Naive thymus-derived CD8-positive, alpha-beta T cell (primary cell): Measurements from ENCODE around the gene OAS2. TPM values are rescaled to one million over a fixed set of nuclear protein-coding genes. Genes with fewer than 3 reads are reported as not detected.

Experiments used
- ATAC-seq, 2 donors: fragments of 150-1000 bp; cut with Tn5 transposase in 1 of 2; sonication (Bioruptor Pico), chemical (Tn5 transposase) in 1 of 2; 1 replicate in 1 of 2; 2 replicates in 1 of 2; pipeline ENCODE4 v1.10.0; 2021; ENCODE audit warnings: mild to moderate bottlenecking in 2 of 2, moderate library complexity in 2 of 2
- POLR2A ChIA-PET: fragments of 350-600 bp; sonication (Branson Sonifier 250); formaldehyde crosslinking; loops from one replicate; lab custom pipeline; 2021; ENCODE audit warnings: antibody characterized with exemption; lab: Charles Lee
- DNase-seq, 10 donors: peaks; one replicate each; pipeline versions ENCODE4 v3.0.0 to v3.0.0-alpha.2; 2020 to 2022
- H3K27ac Mint-ChIP-seq, 10 donors: one replicate each; pipeline ENCODE4 v1.8.0; 2020 to 2022; ENCODE audit warnings: mild to moderate bottlenecking in 10 of 10, mixed read lengths in 10 of 10, moderate library complexity in 4 of 10, inconsistent platforms in 1 of 10
- H3K27me3 Mint-ChIP-seq, 5 donors: one replicate each; pipeline ENCODE4 v1.8.0; 2021 to 2022; ENCODE audit warnings: mixed read lengths in 5 of 5
- H3K36me3 Mint-ChIP-seq, 3 donors: one replicate each; pipeline ENCODE4 v1.8.0; 2020 to 2022; ENCODE audit warnings: mixed read lengths in 3 of 3, mild to moderate bottlenecking in 2 of 3, inconsistent platforms in 1 of 3
- H3K4me1 Mint-ChIP-seq, 4 donors: one replicate each; pipeline ENCODE4 v1.8.0; 2021 to 2022; ENCODE audit warnings: mixed read lengths in 4 of 4
- H3K4me3 Mint-ChIP-seq, 10 donors: one replicate each; pipeline ENCODE4 v1.8.0; 2020 to 2022; ENCODE audit warnings: mild to moderate bottlenecking in 10 of 10, mixed read lengths in 10 of 10, moderate library complexity in 6 of 10, inconsistent platforms in 1 of 10
- H3K9me3 Mint-ChIP-seq, 9 donors: one replicate each; pipeline ENCODE4 v1.8.0; 2020 to 2022; ENCODE audit warnings: mixed read lengths in 9 of 9, mild to moderate bottlenecking in 3 of 9, inconsistent platforms in 1 of 9, moderate library complexity in 1 of 9
- polyA plus RNA-seq, 3 donors: library from polyadenylated mRNA; unstranded; fragments of 300-500 nt; fragmentation: Illumina TruSeq; gene quantifications; one replicate each; pipeline ENCODE4 v1.2.3, GENCODE V29; 2021
- total RNA-seq, 8 experiments: library from RNA in 2 of 8; stranded (reverse) in 2 of 8; gene quantifications; one replicate each; pipeline ENCODE4 v1.2.3 and lab custom pipeline; 2021 to 2026

OAS2 gene
- total and polyA plus RNA-seq, 5 experiments from 2014 or later: 25.6 to 47.9 (median 40.9) TPM

DNA sequence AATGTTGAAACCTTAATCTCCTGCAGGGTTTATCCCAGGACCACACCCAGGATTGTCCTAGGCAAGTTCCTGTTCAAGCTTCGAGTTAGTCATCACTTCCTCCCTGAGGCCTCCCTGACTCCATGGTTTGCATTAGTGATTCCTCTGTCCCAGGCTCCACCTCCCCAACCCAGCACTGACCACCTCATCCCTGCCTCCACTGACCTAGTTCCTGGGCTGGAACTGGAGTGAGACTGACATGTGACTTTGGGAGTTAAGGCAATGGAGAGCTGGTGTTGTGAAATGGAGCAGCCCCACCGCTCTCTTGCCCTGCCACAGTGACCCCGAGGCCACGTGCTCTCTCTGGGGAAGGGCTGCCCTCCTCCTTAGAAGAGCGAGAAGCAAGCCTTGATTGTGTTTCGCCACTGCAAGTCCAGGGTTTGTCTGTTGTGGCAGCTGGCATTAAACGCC is 62.4 kb downstream of the OAS2 start:
- no peaks in the 10 kb centered on the region for H3K36me3 Mint-ChIP-seq
- POLR2A ChIA-PET: no interaction called here
- peaks cover 0 to 8% (median under 1%) of the 10 kb centered on the region in 4 donors for H3K4me1 Mint-ChIP-seq
- H3K27ac Mint-ChIP-seq: no peak overlapping the region
- H3K27me3 Mint-ChIP-seq: peaks cover 0 to 15% (median 8%) of the 10 kb centered on the region in 5 donors
- ATAC-seq (no peak), DNase-seq (no peak)
- H3K9me3 Mint-ChIP-seq: no peaks in the 10 kb centered on the region
- H3K4me3 Mint-ChIP-seq: no peak overlapping the region

DNA sequence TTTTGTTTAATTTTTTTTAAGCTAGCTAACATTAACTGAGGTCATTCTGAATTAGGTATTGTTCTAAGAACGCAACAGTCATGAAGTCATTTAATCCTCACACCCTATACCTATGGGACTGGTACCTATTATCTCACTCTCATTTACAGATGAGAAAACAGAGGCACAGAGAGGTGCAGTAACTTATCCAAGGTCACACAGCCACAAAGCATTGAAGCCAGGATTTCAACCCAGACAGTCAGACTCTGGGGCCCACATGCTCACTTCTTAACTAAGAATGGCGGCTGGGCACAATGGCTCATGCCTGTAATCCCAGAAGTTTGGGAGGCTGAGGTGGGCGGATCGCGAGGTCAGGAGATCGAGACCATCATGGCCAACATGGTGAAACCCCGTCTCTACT is 63.2 kb downstream of the OAS2 start:
- no peak for ATAC-seq
- H3K36me3 Mint-ChIP-seq: no peaks in the 10 kb centered on the region
- no peaks in the 10 kb centered on the region for H3K9me3 Mint-ChIP-seq
- POLR2A ChIA-PET: no interaction called here
- no peak for DNase-seq
- H3K27me3 Mint-ChIP-seq: peaks cover 0 to 15% (median 8%) of the 10 kb centered on the region in 5 donors
- H3K4me3 Mint-ChIP-seq: no peak overlapping the region
- H3K4me1 Mint-ChIP-seq: peaks cover 0 to 8% (median under 1%) of the 10 kb centered on the region in 4 donors
- H3K27ac Mint-ChIP-seq: no peak overlapping the region

DNA sequence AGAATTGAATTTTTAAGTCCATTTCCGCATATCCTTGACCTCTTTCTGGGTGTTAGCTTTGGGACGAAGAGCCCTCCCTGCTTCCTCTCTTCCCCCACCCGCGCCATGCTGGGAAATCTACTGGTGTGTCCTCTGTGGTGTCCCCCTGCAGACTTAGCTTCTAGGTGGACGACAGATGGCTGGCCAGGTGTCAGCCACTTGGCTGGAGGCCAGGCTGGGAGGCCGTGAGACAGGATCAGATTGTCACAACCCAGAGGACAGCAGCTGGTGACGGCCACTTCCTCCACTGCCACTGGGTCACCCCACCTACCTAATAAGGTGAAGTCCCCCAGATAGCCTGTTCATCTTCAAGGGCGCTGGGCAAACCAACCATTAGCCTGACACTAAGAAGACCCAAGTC is 64.9 kb downstream of the OAS2 start:
- ATAC-seq: no peak
- H3K27ac Mint-ChIP-seq: no peak overlapping the region
- H3K4me1 Mint-ChIP-seq: peaks cover 0 to 8% (median 2%) of the 10 kb centered on the region in 4 donors
- POLR2A ChIA-PET: no interaction called here
- no peak for DNase-seq
- peaks cover 0 to 15% (median 8%) of the 10 kb centered on the region in 5 donors for H3K27me3 Mint-ChIP-seq
- no peaks in the 10 kb centered on the region for H3K9me3 Mint-ChIP-seq
- H3K36me3 Mint-ChIP-seq: no peaks in the 10 kb centered on the region
- H3K4me3 Mint-ChIP-seq: no peak overlapping the region

DNA sequence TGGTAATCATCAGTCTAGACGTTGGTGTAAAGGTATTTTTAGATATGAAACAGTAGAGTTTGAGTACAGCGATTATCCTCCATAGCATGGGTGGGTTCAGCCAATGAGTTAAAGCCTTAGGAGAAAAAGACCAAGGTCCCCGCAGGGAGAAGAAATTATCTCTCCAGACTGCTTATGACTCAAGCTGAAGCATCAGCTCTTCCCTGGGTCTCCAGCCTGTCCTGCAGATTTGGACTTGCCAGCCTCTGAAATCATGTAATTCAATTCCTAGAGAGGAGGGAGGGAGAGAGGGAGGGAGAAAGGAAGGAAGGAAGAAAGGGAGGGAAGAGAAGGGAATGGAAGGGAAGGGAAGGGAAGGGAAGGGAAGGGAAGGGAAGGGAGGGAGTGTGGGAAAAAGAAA is 66.2 kb downstream of the OAS2 start:
- Mint-ChIP-seq H3K27ac (no peak overlapping the region), H3K4me3 (no peak overlapping the region), H3K27me3 (peaks cover 0 to 15% (median 8%) of the 10 kb centered on the region in 5 donors), H3K36me3 (no peaks in the 10 kb centered on the region), H3K9me3 (no peaks in the 10 kb centered on the region), H3K4me1 (peaks cover 7 to 19% (median 12%) of the 10 kb centered on the region in 4 donors)
- ATAC-seq (no peak), DNase-seq (no peak)
- POLR2A ChIA-PET: no interaction called here

DNA sequence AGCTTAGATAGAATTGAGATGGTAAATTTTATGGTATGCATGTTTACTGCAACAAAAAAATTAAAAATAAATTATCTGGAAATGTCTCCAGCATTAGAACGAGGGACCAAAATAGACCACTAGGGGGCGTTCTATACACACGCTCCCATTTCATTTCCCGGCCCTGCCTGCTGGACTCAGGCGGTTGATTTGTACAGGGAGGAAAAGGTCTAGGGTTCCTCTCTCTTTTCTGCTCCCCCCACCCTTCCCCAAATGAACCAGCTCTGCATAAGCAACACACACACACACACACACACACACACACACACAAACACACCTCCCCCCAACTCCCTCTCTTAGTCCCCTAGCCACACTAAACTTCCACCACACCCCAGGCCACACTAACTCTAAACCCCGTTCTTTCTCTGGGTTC is 70.4 kb downstream of the OAS2 start:
- H3K27me3 Mint-ChIP-seq: peaks cover 0 to 7% (median 5%) of the 10 kb centered on the region in 5 donors
- H3K9me3 Mint-ChIP-seq: no peaks in the 10 kb centered on the region
- H3K4me3 Mint-ChIP-seq: peak overlapping the region in 1 of 10 donors; percentile 57
- ATAC-seq: peak; percentile 75 to 80
- peak overlapping the region in 1 of 10 donors; percentile 51 for H3K27ac Mint-ChIP-seq
- DNase-seq: peak; percentile 29 to 80 (median 59)
- peaks cover 17 to 46% (median 34%) of the 10 kb centered on the region in 4 donors for H3K4me1 Mint-ChIP-seq
- POLR2A ChIA-PET: interaction anchor here (0.7 to 0.8 kb wide), 2 partner anchors 9 to 69 kb away, joined by 3 to 6 read pairs; no protein-coding TSS in a partner anchor
- no peaks in the 10 kb centered on the region for H3K36me3 Mint-ChIP-seq

DNA sequence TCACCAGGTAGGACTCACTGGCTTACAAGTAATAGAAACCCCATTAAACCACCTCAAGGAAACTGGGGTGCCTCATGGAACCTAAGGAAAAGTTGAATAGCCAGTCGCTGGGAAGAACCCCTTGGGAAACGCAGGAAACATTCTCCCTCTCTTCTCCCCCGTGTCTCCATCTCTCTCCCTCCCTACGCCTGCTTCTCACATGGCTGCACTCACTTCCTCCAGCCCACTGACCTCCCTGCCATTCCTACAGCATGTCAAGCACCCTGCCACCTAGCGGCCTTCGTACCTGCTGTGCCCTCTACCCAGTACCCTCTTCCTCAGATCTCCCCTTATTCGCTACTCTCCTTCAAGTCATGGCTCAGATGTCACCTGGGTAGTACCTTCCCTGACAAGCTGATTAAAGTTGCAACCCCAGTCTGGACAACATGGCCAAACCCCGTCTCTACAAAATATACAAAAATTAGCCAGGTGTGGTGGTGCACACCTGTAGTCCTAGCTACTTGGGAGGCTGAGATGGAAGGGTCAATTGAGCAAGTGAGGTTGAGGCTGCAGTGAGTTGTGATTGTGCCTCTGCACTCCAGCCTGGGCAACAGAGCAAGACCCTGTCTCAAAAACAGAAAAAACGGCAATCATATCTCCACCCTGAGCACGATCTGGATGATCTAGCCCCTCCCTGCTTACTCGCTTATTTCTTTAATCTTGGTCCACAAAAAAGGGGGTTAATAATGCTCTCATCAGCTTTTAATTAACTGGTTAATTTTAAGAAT is 71.8 kb downstream of the OAS2 start:
- Mint-ChIP-seq H3K27me3 (peaks cover 0 to under 1% (median 0%) of the 10 kb centered on the region in 5 donors), H3K36me3 (no peaks in the 10 kb centered on the region), H3K27ac (peak overlapping the region in 3 of 10 donors; percentile 39 to 49 (median 41)), H3K9me3 (no peaks in the 10 kb centered on the region), H3K4me1 (peaks cover 17 to 54% (median 38%) of the 10 kb centered on the region in 4 donors), H3K4me3 (peak overlapping the region in 1 of 10 donors; percentile 34)
- no peak for ATAC-seq
- DNase-seq: no peak
- POLR2A ChIA-PET: interaction anchor here (1.0 kb wide), 1 partner anchor 125 kb away, joined by 4 read pairs; no protein-coding TSS in a partner anchor

DNA sequence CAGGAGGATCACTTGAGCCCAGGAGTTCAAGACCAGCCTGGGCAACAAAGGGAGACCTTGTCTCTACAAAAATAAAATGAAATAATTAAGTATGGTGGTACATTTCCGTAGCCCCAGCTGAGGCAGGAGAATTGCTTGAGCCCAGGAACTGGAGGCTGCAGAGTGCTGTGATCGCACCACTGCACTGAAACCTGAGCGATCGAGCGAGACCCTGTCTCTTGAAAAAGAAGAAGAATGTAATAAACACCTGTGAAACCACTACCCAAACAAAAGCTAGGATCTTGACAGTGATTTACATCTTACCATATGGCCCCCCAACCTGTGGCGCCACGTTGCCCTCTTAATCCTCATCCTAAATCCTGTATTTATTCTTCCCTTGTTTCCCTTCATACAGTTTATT is 72.5 kb downstream of the OAS2 start:
- H3K36me3 Mint-ChIP-seq: no peaks in the 10 kb centered on the region
- no peak for ATAC-seq
- H3K4me1 Mint-ChIP-seq: peaks cover 15 to 56% (median 41%) of the 10 kb centered on the region in 4 donors
- DNase-seq: no peak
- no peak overlapping the region for H3K4me3 Mint-ChIP-seq
- POLR2A ChIA-PET: interaction anchor here (1.0 kb wide), 1 partner anchor 125 kb away, joined by 4 read pairs; no protein-coding TSS in a partner anchor
- H3K9me3 Mint-ChIP-seq: no peaks in the 10 kb centered on the region
- H3K27me3 Mint-ChIP-seq: peaks cover 0 to 2% (median 0%) of the 10 kb centered on the region in 5 donors
- peak overlapping the region in 3 of 10 donors; percentile 41 to 56 (median 49) for H3K27ac Mint-ChIP-seq

DNA sequence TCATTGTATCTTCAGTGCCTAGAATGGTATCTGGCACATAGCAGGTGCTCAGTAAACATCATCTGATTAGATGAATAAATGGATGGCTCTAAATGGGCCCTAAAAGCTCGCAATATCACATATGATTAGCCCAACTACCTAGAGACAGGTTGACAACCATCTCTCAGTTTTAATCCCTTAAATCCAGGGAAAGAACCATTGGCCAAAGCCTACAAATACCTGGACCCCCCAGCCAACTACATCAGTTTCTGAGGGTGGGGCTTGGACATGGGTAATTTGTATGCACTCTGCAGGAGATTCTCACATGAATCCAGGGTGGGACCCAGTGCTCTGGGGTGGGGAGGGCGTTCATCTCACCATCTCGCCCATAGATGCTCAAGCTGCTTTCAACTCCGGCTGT is 73.4 kb downstream of the OAS2 start:
- POLR2A ChIA-PET: no interaction called here
- H3K4me1 Mint-ChIP-seq: peaks cover 18 to 62% (median 46%) of the 10 kb centered on the region in 4 donors
- no peak overlapping the region for H3K4me3 Mint-ChIP-seq

DNA sequence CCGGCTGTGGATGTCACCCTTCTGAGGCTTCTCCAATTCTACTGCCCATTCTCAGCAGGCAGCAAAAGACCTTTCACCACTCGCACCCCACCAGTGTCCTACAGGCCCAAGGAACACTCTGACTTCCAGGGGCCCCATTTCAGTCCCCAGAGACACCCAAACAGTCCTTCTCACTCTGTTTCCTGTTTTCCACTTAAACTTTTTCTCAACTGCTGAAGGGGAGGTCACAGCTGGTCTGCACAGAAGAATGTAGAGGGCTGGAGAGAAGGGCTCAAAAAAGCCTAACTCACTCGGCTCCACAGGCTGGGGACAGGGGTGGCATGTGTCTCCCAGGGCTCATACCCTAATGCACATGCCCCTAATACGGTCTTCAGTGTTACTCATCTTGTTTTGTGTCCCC is 74.0 kb downstream of the OAS2 start:
- Mint-ChIP-seq H3K27ac (peak overlapping the region in 5 of 10 donors; percentile 10 to 53 (median 22)), H3K4me1 (peaks cover 18 to 62% (median 46%) of the 10 kb centered on the region in 4 donors)

More for the DNA sequence above, 73.4 kb downstream of the OAS2 start:
- H3K36me3 Mint-ChIP-seq: no peaks in the 10 kb centered on the region
- peaks cover 0 to 2% (median 0%) of the 10 kb centered on the region in 5 donors for H3K27me3 Mint-ChIP-seq
- H3K27ac Mint-ChIP-seq: peak overlapping the region in 2 of 10 donors; percentile 10 to 53
- no peak for DNase-seq
- no peaks in the 10 kb centered on the region for H3K9me3 Mint-ChIP-seq
- ATAC-seq: no peak

DNA sequence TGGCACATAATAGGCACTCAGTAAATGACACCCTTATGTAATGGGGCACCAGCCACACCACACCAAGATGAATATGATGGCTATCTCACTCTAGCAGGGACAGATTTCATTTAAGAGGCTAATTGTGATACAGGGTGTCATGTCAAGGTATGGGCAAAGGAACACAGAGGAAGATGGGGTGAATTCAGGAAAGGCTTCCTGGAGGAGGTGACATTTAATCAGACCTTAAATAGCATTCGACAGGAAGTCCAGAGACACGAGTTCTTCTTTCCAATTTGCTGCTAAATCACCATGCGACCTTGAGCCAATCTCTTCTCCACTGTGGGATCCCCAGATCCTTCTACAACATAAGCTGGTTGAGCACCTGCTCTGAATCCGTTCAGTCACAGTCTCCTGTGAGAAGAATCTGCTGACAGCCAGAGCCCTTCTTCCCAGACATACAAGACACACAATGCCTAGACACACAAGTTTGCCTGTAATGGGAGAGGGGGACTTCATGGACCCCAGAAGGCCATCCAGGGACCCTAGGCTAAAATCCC is 76.7 kb downstream of the OAS2 start:
- no peaks in the 10 kb centered on the region for H3K36me3 Mint-ChIP-seq
- H3K27me3 Mint-ChIP-seq: peaks cover 0 to 2% (median 0%) of the 10 kb centered on the region in 5 donors
- peak overlapping the region; percentile 7 to 74 (median 60) for H3K4me3 Mint-ChIP-seq
- ATAC-seq (no peak), DNase-seq (no peak)
- peak overlapping the region in 2 of 10 donors; percentile 4 to 36 for H3K27ac Mint-ChIP-seq
- POLR2A ChIA-PET: no interaction called here
- no peaks in the 10 kb centered on the region for H3K9me3 Mint-ChIP-seq
- H3K4me1 Mint-ChIP-seq: peaks cover 11 to 50% (median 31%) of the 10 kb centered on the region in 4 donors

More for the DNA sequence above, 74.0 kb downstream of the OAS2 start:
- Mint-ChIP-seq H3K36me3 (no peaks in the 10 kb centered on the region), H3K9me3 (no peaks in the 10 kb centered on the region), H3K27me3 (peaks cover 0 to 2% (median 0%) of the 10 kb centered on the region in 5 donors), H3K4me3 (no peak overlapping the region)
- DNase-seq (no peak), ATAC-seq (no peak)
- POLR2A ChIA-PET: no interaction called here

DNA sequence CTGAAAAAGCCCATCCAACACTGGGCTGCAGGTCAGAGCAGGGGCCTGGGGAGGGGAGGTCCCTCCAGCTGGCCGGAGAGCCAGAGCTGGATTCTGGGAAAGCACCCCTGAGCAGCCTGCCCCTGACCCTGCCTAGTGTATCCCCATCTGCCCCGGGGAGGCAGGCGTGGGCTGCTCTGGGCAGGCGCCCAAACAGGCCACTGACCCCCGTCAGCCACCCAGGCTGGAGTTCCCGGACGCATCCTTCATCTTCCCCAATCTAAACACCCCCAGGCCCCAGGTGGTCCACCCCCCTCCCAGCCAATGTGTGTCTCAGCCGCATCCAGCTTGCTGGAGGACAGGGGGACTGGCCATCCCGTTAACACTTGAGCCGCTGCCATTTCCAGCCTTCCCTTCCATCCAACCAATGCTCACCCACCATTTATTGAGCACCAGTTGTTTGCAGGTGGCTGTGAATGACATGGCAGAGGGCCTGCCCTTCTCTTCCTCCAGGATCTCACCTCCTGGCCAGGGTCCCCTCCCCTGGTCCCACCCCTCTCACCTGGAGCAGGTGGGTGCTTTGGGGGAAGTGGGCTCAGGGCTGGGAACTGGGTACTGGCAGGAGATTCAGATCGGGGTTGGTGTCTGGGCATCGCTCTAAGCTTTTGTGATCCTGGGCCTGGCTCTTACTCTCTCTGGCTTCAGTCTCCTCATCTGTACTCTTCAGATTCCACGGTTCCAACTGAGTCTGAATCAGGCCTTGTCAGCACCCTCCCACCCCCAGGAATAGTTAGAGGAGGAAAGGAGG is 77.5 kb downstream of the OAS2 start:
- Mint-ChIP-seq H3K27me3 (peaks cover 0 to 2% (median 0%) of the 10 kb centered on the region in 5 donors), H3K27ac (peak overlapping the region in 9 of 10 donors; percentile 11 to 77 (median 39)), H3K4me1 (peaks cover 7 to 43% (median 28%) of the 10 kb centered on the region in 4 donors), H3K36me3 (no peaks in the 10 kb centered on the region), H3K9me3 (no peaks in the 10 kb centered on the region), H3K4me3 (peak overlapping the region; percentile 73 to 89 (median 77))
- ATAC-seq (no peak), DNase-seq (no peak)
- POLR2A ChIA-PET: interaction anchor here (0.7 kb wide), 1 partner anchor 33 kb away, joined by 3 read pairs; no protein-coding TSS in a partner anchor

DNA sequence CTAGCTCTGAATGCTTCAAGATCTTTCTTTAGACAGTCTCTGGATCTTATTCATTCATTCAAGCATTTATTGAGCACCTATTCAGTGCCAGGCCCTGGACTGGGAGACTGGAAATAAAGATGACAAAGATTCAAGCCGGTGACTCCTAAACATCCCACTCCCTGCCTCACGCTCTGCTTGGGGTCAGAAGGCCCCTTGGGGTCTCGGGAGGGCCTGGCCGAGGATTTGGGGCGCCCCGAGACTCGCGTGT is 78.0 kb downstream of the OAS2 start:
- Mint-ChIP-seq H3K27me3 (peaks cover 0 to 2% (median 0%) of the 10 kb centered on the region in 5 donors), H3K4me1 (peaks cover 10 to 38% (median 29%) of the 10 kb centered on the region in 4 donors), H3K4me3 (peak overlapping the region; percentile 73 to 89 (median 77)), H3K9me3 (no peaks in the 10 kb centered on the region), H3K36me3 (peaks cover 0 to 2% (median 0%) of the 10 kb centered on the region in 3 donors), H3K27ac (peak overlapping the region in 9 of 10 donors; percentile 11 to 77 (median 39))
- POLR2A ChIA-PET: interaction anchor here (0.7 kb wide), 1 partner anchor 33 kb away, joined by 3 read pairs; no protein-coding TSS in a partner anchor
- ATAC-seq (no peak), DNase-seq (no peak)
